DOHH2 (cell line): ENCODE results near the gene NDP.

ENCODE experiments used
- H3F3A ChIP-seq: fragments of 200-600 bp; sonication (generic), shearing (Covaris generic); 2 replicates; pipeline ENCODE4 v1.6.0; 2016; ENCODE audit warnings: antibody characterized with exemption, mild to moderate bottlenecking; ENCODE audit not compliant: control insufficient read depth, insufficient read depth
- H3K27ac ChIP-seq: fragments of 200-600 bp; sonication (generic); 2 replicates; pipeline ENCODE4 v1.5.1; 2014; ENCODE audit warnings: low read depth, mild to moderate bottlenecking, low read length, moderate library complexity
- H3K27me3 ChIP-seq: fragments of 200-600 bp; sonication (generic); 2 replicates; pipeline ENCODE4 v1.6.1; 2014; ENCODE audit warnings: mild to moderate bottlenecking, low read length, mixed read lengths; ENCODE audit not compliant: control insufficient read depth
- H3K36me3 ChIP-seq: fragments of 200-600 bp; sonication (generic); 2 replicates; pipeline ENCODE4 v1.6.1; 2014; ENCODE audit warnings: mild to moderate bottlenecking, low read length, moderate library complexity, mixed read lengths; ENCODE audit not compliant: control insufficient read depth
- H3K4me1 ChIP-seq: fragments of 200-600 bp; sonication (generic); 2 replicates; pipeline ENCODE4 v1.6.1; 2014; ENCODE audit warnings: mild to moderate bottlenecking, low read length, mixed read lengths; ENCODE audit not compliant: control insufficient read depth
- H3K4me2 ChIP-seq: fragments of 200-600 bp; sonication (generic); 2 replicates; pipeline ENCODE4 v1.6.0; 2014; ENCODE audit warnings: mild to moderate bottlenecking, low read length, moderate library complexity
- H3K4me3 ChIP-seq: fragments of 200-600 bp; sonication (generic); 2 replicates; pipeline ENCODE4 v1.5.1; 2014; ENCODE audit warnings: mild to moderate bottlenecking, low read length, mixed read lengths
- H3K79me2 ChIP-seq: fragments of 200-600 bp; sonication (generic); 2 replicates; pipeline ENCODE4 v1.6.1; 2014; ENCODE audit warnings: mild to moderate bottlenecking, low read length, mixed read lengths; ENCODE audit not compliant: control insufficient read depth
- H3K9me2 ChIP-seq: fragments of 200-600 bp; sonication (generic); replicated peaks from 2 replicates; pipeline ENCODE4 v1.6.1; 2014; ENCODE audit warnings: mild to moderate bottlenecking, low read length, mixed read lengths; ENCODE audit not compliant: control insufficient read depth
- H3K9me3 ChIP-seq: fragments of 200-600 bp; sonication (generic); 2 replicates; pipeline ENCODE4 v1.6.1; 2014; ENCODE audit warnings: antibody characterized with exemption, low read length, mixed read lengths; ENCODE audit not compliant: control insufficient read depth, insufficient read depth
- H4K20me1 ChIP-seq: fragments of 200-600 bp; sonication (generic); 2 replicates; pipeline ENCODE4 v1.6.0; 2014; ENCODE audit warnings: low read depth, mild to moderate bottlenecking, antibody characterized with exemption, low read length, moderate library complexity; ENCODE audit not compliant: control insufficient read depth, insufficient read depth
- CTCF ChIP-seq: fragments of 200-600 bp; sonication (generic); IDR thresholded peaks from one replicate; pipeline ENCODE4 v1.5.1; 2014; ENCODE audit warnings: antibody characterized with exemption, mild to moderate bottlenecking, low read depth, low read length; ENCODE audit not compliant: poor library complexity, severe bottlenecking
- EZH2phosphoT487 ChIP-seq: fragments of 200-600 bp; sonication (generic); IDR thresholded peaks from 2 replicates; pipeline ENCODE4 v1.6.1; 2017; ENCODE audit warnings: borderline replicate concordance, mild to moderate bottlenecking, antibody characterized with exemption, low read length, moderate library complexity, mixed read lengths

Gene NDP

DNA sequence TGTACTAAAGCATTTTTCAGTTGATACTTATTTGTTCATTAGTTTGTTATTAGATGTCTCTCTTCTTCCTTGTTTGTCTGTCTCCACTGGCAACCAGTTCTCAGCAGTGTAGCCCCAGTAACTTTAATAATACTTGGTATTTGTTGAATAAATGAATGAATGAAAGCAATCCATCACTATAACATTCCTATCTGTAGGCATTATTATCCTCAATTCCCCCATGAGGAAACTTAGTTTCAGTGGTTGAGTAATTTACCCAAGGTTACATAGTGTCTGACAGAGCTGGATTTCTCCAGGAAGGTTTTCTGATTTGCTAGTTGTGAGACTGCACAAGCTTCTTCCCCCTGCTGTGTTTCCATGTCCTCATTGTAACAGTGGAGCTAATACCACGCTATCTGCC is 63.2 kb downstream of the NDP start:
- Histone ChIP-seq H4K20me1 (no peaks in the 10 kb centered on the region), H3K4me2 (no peak overlapping the region), H3K4me3 (no peak overlapping the region), H3K9me3 (no peaks in the 10 kb centered on the region), H3K36me3 (no peaks in the 10 kb centered on the region), H3F3A (no peaks in the 10 kb centered on the region), H3K27ac (no peak overlapping the region), H3K9me2 (no peaks in the 10 kb centered on the region), H3K79me2 (no peaks in the 10 kb centered on the region), H3K27me3 (no peaks in the 10 kb centered on the region), H3K4me1 (no peaks in the 10 kb centered on the region)
- TF ChIP-seq EZH2phosphoT487 (no peak), CTCF (no peak)

GRCh38 chrX:43909141-43909540 is 64.0 kb downstream of the NDP start:
- Histone ChIP-seq H3F3A (no peaks in the 10 kb centered on the region), H3K9me3 (no peaks in the 10 kb centered on the region), H3K4me1 (no peaks in the 10 kb centered on the region), H3K27ac (no peak overlapping the region), H3K4me3 (no peak overlapping the region), H4K20me1 (no peaks in the 10 kb centered on the region), H3K36me3 (no peaks in the 10 kb centered on the region), H3K27me3 (no peaks in the 10 kb centered on the region), H3K79me2 (no peaks in the 10 kb centered on the region), H3K9me2 (no peaks in the 10 kb centered on the region), H3K4me2 (no peak overlapping the region)
- no peak for TF ChIP-seq EZH2phosphoT487
- no peak for TF ChIP-seq CTCF

GRCh38 chrX:43899878-43900815 is 73.0 kb downstream of the NDP start:
- no peak overlapping the region for H3K4me3 ChIP-seq
- no peaks in the 10 kb centered on the region for H3K36me3 ChIP-seq
- no peaks in the 10 kb centered on the region for H3K4me1 ChIP-seq
- no peaks in the 10 kb centered on the region for H3K79me2 ChIP-seq
- H4K20me1 ChIP-seq: no peaks in the 10 kb centered on the region
- TF ChIP-seq EZH2phosphoT487 (no peak), CTCF (no peak)
- H3F3A ChIP-seq: no peaks in the 10 kb centered on the region
- no peak overlapping the region for H3K4me2 ChIP-seq
- no peaks in the 10 kb centered on the region for H3K9me2 ChIP-seq
- no peaks in the 10 kb centered on the region for H3K9me3 ChIP-seq
- H3K27me3 ChIP-seq: no peaks in the 10 kb centered on the region
- H3K27ac ChIP-seq: no peak overlapping the region
